ENCODE data around the gene SETD5. TPM values are rescaled to one million over a fixed set of nuclear protein-coding genes. Genes with fewer than 3 reads are reported as not detected.

Gene SETD5
- total and polyA plus RNA-seq, 12 donors: 35.3 to 135 (median 84.6) TPM

DNA sequence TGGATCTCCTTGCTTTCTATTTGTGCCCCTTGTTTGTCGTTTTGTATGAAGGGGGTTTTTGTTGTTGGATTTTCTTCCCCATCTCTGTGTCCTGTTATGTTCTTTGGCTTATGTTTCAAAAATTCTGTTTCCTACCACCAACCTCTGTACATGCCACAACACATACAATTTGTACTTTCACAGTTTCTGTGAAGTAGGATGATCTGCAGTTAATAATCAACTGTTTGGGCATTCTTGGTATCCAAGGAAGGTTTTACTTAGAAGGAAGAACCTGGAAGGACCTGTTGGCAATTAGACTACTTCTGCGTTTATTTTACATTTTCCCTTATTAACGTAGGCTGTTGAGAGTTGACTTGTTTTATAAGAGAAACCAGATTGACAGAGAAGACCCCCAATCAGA, 8.3 kb downstream of the SETD5 start:
- no peak overlapping the region for H3K4me3 ChIP-seq
- TF ChIP-seq, protein P1, sequence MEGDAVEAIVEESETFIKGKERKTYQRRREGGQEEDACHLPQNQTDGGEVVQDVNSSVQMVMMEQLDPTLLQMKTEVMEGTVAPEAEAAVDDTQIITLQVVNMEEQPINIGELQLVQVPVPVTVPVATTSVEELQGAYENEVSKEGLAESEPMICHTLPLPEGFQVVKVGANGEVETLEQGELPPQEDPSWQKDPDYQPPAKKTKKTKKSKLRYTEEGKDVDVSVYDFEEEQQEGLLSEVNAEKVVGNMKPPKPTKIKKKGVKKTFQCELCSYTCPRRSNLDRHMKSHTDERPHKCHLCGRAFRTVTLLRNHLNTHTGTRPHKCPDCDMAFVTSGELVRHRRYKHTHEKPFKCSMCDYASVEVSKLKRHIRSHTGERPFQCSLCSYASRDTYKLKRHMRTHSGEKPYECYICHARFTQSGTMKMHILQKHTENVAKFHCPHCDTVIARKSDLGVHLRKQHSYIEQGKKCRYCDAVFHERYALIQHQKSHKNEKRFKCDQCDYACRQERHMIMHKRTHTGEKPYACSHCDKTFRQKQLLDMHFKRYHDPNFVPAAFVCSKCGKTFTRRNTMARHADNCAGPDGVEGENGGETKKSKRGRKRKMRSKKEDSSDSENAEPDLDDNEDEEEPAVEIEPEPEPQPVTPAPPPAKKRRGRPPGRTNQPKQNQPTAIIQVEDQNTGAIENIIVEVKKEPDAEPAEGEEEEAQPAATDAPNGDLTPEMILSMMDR (IDR thresholded peaks at IDR 0.05): no peak
- no peak for TF ChIP-seq POLR2A (IDR thresholded peaks at IDR 0.05)
- peaks cover 56 to 98% of the 10 kb centered on the region in 2 donors for H3K4me1 ChIP-seq (replicated peaks in 1 of 2)
- 56 to 66% (median 65%) methylated on average over 3 of the region's 3 CpGs for WGBS, 4 donors
- H3K27me3 ChIP-seq: no peaks in the 10 kb centered on the region
- H3K36me3 ChIP-seq (replicated peaks in 1 of 2): no peaks in the 10 kb centered on the region
- intact Hi-C loops (cut with DNase I): no loop called here
- H3K27ac ChIP-seq: no peak overlapping the region
- no peak for DNase-seq
- H3K9me3 ChIP-seq (replicated peaks in 1 of 3): no peaks in the 10 kb centered on the region

DNA sequence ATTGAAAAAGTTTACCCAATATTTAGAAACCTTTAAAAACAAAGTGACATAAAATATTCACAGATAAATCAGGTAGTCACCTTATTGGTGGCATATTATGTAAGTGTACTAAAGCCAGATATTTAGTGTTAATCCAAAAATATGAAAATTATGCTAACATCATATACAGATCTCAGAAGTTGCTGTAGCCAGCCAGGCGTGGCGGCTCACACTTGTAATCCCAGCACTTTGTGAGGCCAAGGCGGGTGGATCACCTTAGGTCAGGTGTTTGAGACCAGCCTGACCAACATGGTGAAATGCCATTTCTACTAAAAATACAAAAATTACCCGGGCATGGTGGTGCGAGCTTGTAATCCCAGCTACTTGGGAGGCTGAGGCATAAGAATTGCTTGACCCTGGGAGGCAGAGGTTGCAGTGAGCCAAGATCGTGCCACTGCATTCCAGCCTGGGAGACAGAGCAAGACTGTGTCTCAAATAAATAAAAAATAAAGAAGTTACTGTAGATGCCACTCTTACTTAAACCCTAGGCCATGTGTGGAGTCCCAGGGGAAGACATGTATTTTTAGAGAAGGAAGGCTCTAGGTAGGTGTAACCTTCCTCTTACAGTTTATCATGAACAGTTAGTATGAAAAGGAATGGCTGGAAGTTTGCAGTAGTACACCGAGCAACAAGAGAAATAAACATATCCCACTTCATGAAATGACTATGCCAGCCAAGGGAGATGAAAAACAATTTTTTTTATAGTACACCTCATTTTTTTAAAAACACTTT, 9.6 kb downstream of the SETD5 start:
- intact Hi-C loops (cut with DNase I): no loop called here
- H3K9me3 ChIP-seq (replicated peaks in 1 of 3): no peaks in the 10 kb centered on the region
- DNase-seq: no peak
- H3K27ac ChIP-seq: no peak overlapping the region
- H3K36me3 ChIP-seq (replicated peaks in 1 of 2): no peaks in the 10 kb centered on the region
- 78 to 86% (median 81%) methylated on average over 7 of the region's 7 CpGs for WGBS, 4 donors
- H3K4me1 ChIP-seq (replicated peaks in 1 of 2): peaks cover 55 to 98% of the 10 kb centered on the region in 2 donors
- no peaks in the 10 kb centered on the region for H3K27me3 ChIP-seq
- no peak for TF ChIP-seq POLR2A (IDR thresholded peaks at IDR 0.05)
- TF ChIP-seq, protein P1 (IDR thresholded peaks at IDR 0.05): no peak
- H3K4me3 ChIP-seq: no peak overlapping the region

DNA sequence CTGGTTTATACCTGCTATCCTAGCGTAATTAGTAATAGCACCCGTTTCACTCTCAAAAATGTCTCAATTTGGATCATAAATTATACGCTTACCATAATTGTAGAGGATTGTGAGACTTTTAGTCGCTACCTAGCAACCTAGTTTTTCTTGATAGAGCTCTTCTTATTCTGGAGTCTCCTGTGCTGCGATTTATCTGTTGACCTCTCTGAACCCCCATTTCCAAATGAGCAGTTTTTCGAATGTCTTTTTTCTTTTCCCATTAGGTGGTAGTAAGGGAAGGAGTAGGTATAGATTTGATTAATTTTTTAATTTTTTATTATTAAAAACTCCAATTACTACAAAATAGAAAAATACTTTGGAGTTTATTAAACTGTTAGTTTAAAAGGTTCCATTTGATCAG, 10.6 kb downstream of the SETD5 start:
- Histone ChIP-seq H3K9me3 (replicated peaks in 1 of 3) (no peaks in the 10 kb centered on the region), H3K27ac (no peak overlapping the region), H3K27me3 (no peaks in the 10 kb centered on the region), H3K36me3 (replicated peaks in 1 of 2) (no peaks in the 10 kb centered on the region), H3K4me3 (no peak overlapping the region), H3K4me1 (replicated peaks in 1 of 2) (peaks cover 47 to 98% of the 10 kb centered on the region in 2 donors)
- DNase-seq: no peak
- WGBS, 4 donors: 88 to 89% (median 89%) methylated on average over 6 of the region's 6 CpGs
- intact Hi-C loops (cut with DNase I): no loop called here
- no peak for TF ChIP-seq POLR2A (IDR thresholded peaks at IDR 0.05)
- TF ChIP-seq, protein P1 (IDR thresholded peaks at IDR 0.05): no peak

DNA sequence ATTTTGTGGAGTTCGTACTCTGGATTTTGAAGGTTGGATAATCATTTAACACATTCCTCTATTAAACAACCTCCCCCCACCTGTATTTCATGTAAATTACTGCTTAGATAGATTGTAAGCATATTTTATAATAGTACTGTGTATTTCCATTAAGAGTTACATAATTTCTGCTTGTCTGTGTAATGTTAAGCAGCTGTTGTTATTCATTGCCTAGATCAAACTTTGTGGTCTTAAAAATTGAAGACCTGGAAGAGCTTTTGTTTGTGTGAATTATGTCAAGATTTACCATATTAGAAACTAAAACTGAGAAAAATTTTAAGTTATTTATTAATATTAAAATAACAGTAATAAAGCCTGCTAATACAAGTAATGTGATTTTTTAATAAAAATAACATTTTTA, 11.1 kb downstream of the SETD5 start:
- intact Hi-C loops (cut with DNase I): no loop called here
- Histone ChIP-seq H3K27me3 (no peaks in the 10 kb centered on the region), H3K36me3 (replicated peaks in 1 of 2) (no peaks in the 10 kb centered on the region), H3K4me3 (no peak overlapping the region), H3K9me3 (replicated peaks in 1 of 3) (no peaks in the 10 kb centered on the region), H3K4me1 (replicated peaks in 1 of 2) (peaks cover 42 to 95% of the 10 kb centered on the region in 2 donors), H3K27ac (peak overlapping the region in 1 of 5 donors; percentile 1)
- 75 to 91% (median 79%) methylated on average over 1 of the region's 1 CpG for WGBS, 4 donors
- TF ChIP-seq, protein P1 (IDR thresholded peaks at IDR 0.05): no peak
- TF ChIP-seq POLR2A (IDR thresholded peaks at IDR 0.05): no peak
- DNase-seq: no peak
